ENCODE results near the gene RAI14.
"Not testable (repeated sequence)": the region's sequence is repeated elsewhere in the genome, so short reads cannot be mapped to it uniquely, and the experiment has no call there.

The RAI14 gene

GRCh38 chr5:34700078-34700452, 43.9 kb downstream of the RAI14 start:
- no peak for DNase-seq

GRCh38 chr5:34701442-34701841, 45.3 kb downstream of the RAI14 start:
- not testable (repeated sequence) for DNase-seq

GRCh38 chr5:34703767-34704713, 47.9 kb downstream of the RAI14 start:
- no peak for DNase-seq

- DNase-seq, result no peak
Observed at GRCh38 chr5:34706084-34706483, 50.0 kb downstream of the RAI14 start.

GRCh38 chr5:34707451-34708107, 51.5 kb downstream of the RAI14 start:
- no peak for DNase-seq

GRCh38 chr5:34708777-34709176, 52.6 kb downstream of the RAI14 start:
- DNase-seq, result no peak

GRCh38 chr5:34709861-34710673, 53.9 kb downstream of the RAI14 start:
- DNase-seq, result peak; percentile 90

- DNase-seq, result no peak
Observed at GRCh38 chr5:34712565-34712964, 56.4 kb downstream of the RAI14 start.

GRCh38 chr5:34715711-34716110, 59.6 kb downstream of the RAI14 start:
- peak; percentile 57 for DNase-seq

- DNase-seq, result peak; percentile 57
Observed at GRCh38 chr5:34716986-34717385, 60.9 kb downstream of the RAI14 start.

- peak; percentile 97 for DNase-seq
Observed at GRCh38 chr5:34717426-34718327, 61.5 kb downstream of the RAI14 start.

- no peak for DNase-seq
Observed at GRCh38 chr5:34718516-34718915, 62.4 kb downstream of the RAI14 start.

- no peak for DNase-seq
Observed at GRCh38 chr5:34719029-34719428, 62.9 kb downstream of the RAI14 start.

- no peak for DNase-seq
Observed at GRCh38 chr5:34721327-34721726, 65.2 kb downstream of the RAI14 start.

GRCh38 chr5:34722183-34722582, 66.1 kb downstream of the RAI14 start:
- DNase-seq, result no peak

GRCh38 chr5:34724741-34725140, 68.6 kb downstream of the RAI14 start:
- DNase-seq, result no peak

- not testable (repeated sequence) for DNase-seq
Observed at GRCh38 chr5:34727166-34727749, 71.1 kb downstream of the RAI14 start.

- DNase-seq, result no peak
Observed at GRCh38 chr5:34728236-34728635, 72.1 kb downstream of the RAI14 start.

- no peak for DNase-seq
Observed at GRCh38 chr5:34731435-34732232, 75.5 kb downstream of the RAI14 start.

- DNase-seq, result peak; percentile 55
Observed at GRCh38 chr5:34734326-34734725, 78.2 kb downstream of the RAI14 start.

Measured in fibroblast of skin of abdomen (primary cell).